Large intestine (tissue), 3 donors: Measurements from ENCODE around the gene TNFAIP1. TPM values are rescaled to one million over a fixed set of nuclear protein-coding genes. Genes with fewer than 3 reads are reported as not detected.
A peak's percentile ranks its signal among the peaks of the same experiment; 100 is the strongest.

ENCODE experiments used
- DNase-seq, 2 donors: peaks; one replicate each; pipeline versions ENCODE4 v3.0.0 to v3.0.0-alpha.2; 2013
- H3K27ac ChIP-seq: one replicate; pipeline ENCODE4 v1.5.1; 2013; ENCODE audit warnings: low read length
- H3K27me3 ChIP-seq: 2 replicates; pipeline ENCODE4 v1.6.1; 2013; ENCODE audit warnings: low read length; ENCODE audit not compliant: control insufficient read depth, insufficient read depth
- H3K36me3 ChIP-seq: 2 replicates; pipeline ENCODE4 v1.6.1; 2013; ENCODE audit warnings: low read length; ENCODE audit not compliant: control insufficient read depth, insufficient read depth
- H3K4me1 ChIP-seq: one replicate; pipeline ENCODE4 v1.6.1; 2013; ENCODE audit warnings: low read length; ENCODE audit not compliant: control insufficient read depth, insufficient read depth
- H3K4me3 ChIP-seq: one replicate; pipeline ENCODE4 v1.5.1; 2013; ENCODE audit warnings: low read length
- H3K9me3 ChIP-seq: one replicate; pipeline ENCODE4 v1.6.1; 2013; ENCODE audit warnings: mild to moderate bottlenecking, low read depth, low read length, moderate library complexity; ENCODE audit not compliant: control insufficient read depth
- WGBS: methylation state at CpG from one replicate; pipeline ENCODE4 v1.1.5; 2013; ENCODE audit warnings: low lambda C conversion rate; ENCODE audit not compliant: insufficient coverage; 5-methylcytosine and 5-hydroxymethylcytosine counted together
- polyA plus RNA-seq: library from polyadenylated mRNA; unstranded; fragments of 120-200 nt; gene quantifications from one replicate; pipeline ENCODE4 v1.2.1, GENCODE V29; 2013

Gene TNFAIP1
- polyA plus RNA-seq, 1 donor: 31.8 TPM

GRCh38 chr17:28344435-28344901, 8.9 kb downstream of the TNFAIP1 start:
- H3K36me3 ChIP-seq: peaks cover 93% of the 10 kb centered on the region
- no peaks in the 10 kb centered on the region for H3K27me3 ChIP-seq
- DNase-seq: no peak
- no peak overlapping the region for H3K4me3 ChIP-seq
- no peak overlapping the region for H3K27ac ChIP-seq
- WGBS: no CpG with 5 or more reads among the region's 19 CpGs
- no peaks in the 10 kb centered on the region for H3K9me3 ChIP-seq
- no peaks in the 10 kb centered on the region for H3K4me1 ChIP-seq

GRCh38 chr17:28345419-28346198, 10.0 kb downstream of the TNFAIP1 start:
- Histone ChIP-seq H3K27ac (no peak overlapping the region), H3K36me3 (peaks cover 94% of the 10 kb centered on the region), H3K4me1 (no peaks in the 10 kb centered on the region), H3K9me3 (no peaks in the 10 kb centered on the region), H3K27me3 (no peaks in the 10 kb centered on the region), H3K4me3 (no peak overlapping the region)
- no CpG with 5 or more reads among the region's 13 CpGs for WGBS
- DNase-seq: no peak

GRCh38 chr17:28346199-28346580, 10.6 kb downstream of the TNFAIP1 start:
- no peaks in the 10 kb centered on the region for H3K9me3 ChIP-seq
- no peaks in the 10 kb centered on the region for H3K27me3 ChIP-seq
- no peak overlapping the region for H3K4me3 ChIP-seq
- no CpG with 5 or more reads among the region's 2 CpGs for WGBS
- no peak for DNase-seq
- peaks cover 96% of the 10 kb centered on the region for H3K36me3 ChIP-seq
- H3K4me1 ChIP-seq: no peaks in the 10 kb centered on the region
- H3K27ac ChIP-seq: no peak overlapping the region

- Histone ChIP-seq H3K9me3 (no peaks in the 10 kb centered on the region), H3K4me3 (no peak overlapping the region), H3K4me1 (no peaks in the 10 kb centered on the region), H3K36me3 (peaks cover 96% of the 10 kb centered on the region), H3K27ac (no peak overlapping the region), H3K27me3 (no peaks in the 10 kb centered on the region)
- DNase-seq: no peak
- no CpG with 5 or more reads among the region's 7 CpGs for WGBS
Observed at GRCh38 chr17:28346746-28347246, 11.2 kb downstream of the TNFAIP1 start.

- WGBS: no CpG with 5 or more reads among the region's 8 CpGs
- no peak for DNase-seq
- Histone ChIP-seq H3K27me3 (no peaks in the 10 kb centered on the region), H3K9me3 (no peaks in the 10 kb centered on the region), H3K4me3 (no peak overlapping the region), H3K4me1 (no peaks in the 10 kb centered on the region), H3K27ac (no peak overlapping the region), H3K36me3 (peaks cover 92% of the 10 kb centered on the region)
Observed at GRCh38 chr17:28347261-28347891, 11.8 kb downstream of the TNFAIP1 start.

GRCh38 chr17:28348979-28349378, 13.4 kb downstream of the TNFAIP1 start:
- Histone ChIP-seq H3K36me3 (peaks cover 92% of the 10 kb centered on the region), H3K27ac (no peak overlapping the region), H3K27me3 (no peaks in the 10 kb centered on the region), H3K9me3 (no peaks in the 10 kb centered on the region), H3K4me1 (no peaks in the 10 kb centered on the region), H3K4me3 (no peak overlapping the region)
- whole genome bisulfite sequencing: no CpG with 5 or more reads among the region's 3 CpGs
- DNase-seq: no peak

GRCh38 chr17:28350271-28350670, 14.7 kb downstream of the TNFAIP1 start:
- Histone ChIP-seq H3K4me1 (no peaks in the 10 kb centered on the region), H3K36me3 (peaks cover 89% of the 10 kb centered on the region), H3K27me3 (no peaks in the 10 kb centered on the region), H3K27ac (no peak overlapping the region), H3K9me3 (no peaks in the 10 kb centered on the region), H3K4me3 (no peak overlapping the region)
- no peak for DNase-seq
- WGBS: 100% methylated on average over 4 of the region's 7 CpGs

GRCh38 chr17:28357061-28357900, 21.7 kb downstream of the TNFAIP1 start, which contains the start of gene POLDIP2:
TSS of gene POLDIP2 (minus strand) at chr17:28357527. CDS start at chr17:28357448, 79 bp downstream.
- WGBS: no CpG with 5 or more reads among the region's 80 CpGs
- H3K4me3 ChIP-seq: peak within 1 kb of the TSS; percentile 90
- H3K27ac ChIP-seq: peak within 1 kb of the TSS; percentile 60
- peak; percentile 95 for DNase-seq
- peaks cover 56% of the 10 kb centered on the region for H3K36me3 ChIP-seq
- H3K27me3 ChIP-seq: no peaks in the 10 kb centered on the region
- H3K4me1 ChIP-seq: peaks cover 19% of the 10 kb centered on the region
- H3K9me3 ChIP-seq: no peaks in the 10 kb centered on the region

GRCh38 chr17:28357901-28358197, 22.3 kb downstream of the TNFAIP1 start:
- peaks cover 59% of the 10 kb centered on the region for H3K36me3 ChIP-seq
- H3K4me1 ChIP-seq: peaks cover 19% of the 10 kb centered on the region
- no peak for DNase-seq
- no peak overlapping the region for H3K27ac ChIP-seq
- 50% methylated on average over 1 of the region's 4 CpGs for WGBS
- peak overlapping the region; percentile 90 for H3K4me3 ChIP-seq
- no peaks in the 10 kb centered on the region for H3K27me3 ChIP-seq
- H3K9me3 ChIP-seq: no peaks in the 10 kb centered on the region

- H3K4me3 ChIP-seq: no peak overlapping the region
- H3K9me3 ChIP-seq: no peaks in the 10 kb centered on the region
- no CpG with 5 or more reads among the region's 5 CpGs for WGBS
- H3K4me1 ChIP-seq: peaks cover 11% of the 10 kb centered on the region
- H3K27me3 ChIP-seq: no peaks in the 10 kb centered on the region
- DNase-seq: no peak
- H3K27ac ChIP-seq: no peak overlapping the region
- H3K36me3 ChIP-seq: peaks cover 56% of the 10 kb centered on the region
Observed at GRCh38 chr17:28363186-28363585, 27.6 kb downstream of the TNFAIP1 start.
